GM12891 (cell line): Measurements from ENCODE around the gene LIN9.

Experiments used
- PAX5 ChIP-seq: IDR thresholded peaks from 2 replicates; pipeline ENCODE4 v1.6.1; 2011; ENCODE audit warnings: low read length, moderate library complexity, mild to moderate bottlenecking; ENCODE audit not compliant: insufficient read depth, severe bottlenecking
- POLR2A ChIP-seq: IDR thresholded peaks from 2 replicates; pipeline ENCODE4 v1.6.1; 2011; ENCODE audit warnings: low read depth, low read length, control low read depth
- POLR2AphosphoS5 ChIP-seq: IDR thresholded peaks from 2 replicates; pipeline ENCODE4 v1.6.1; 2011; ENCODE audit warnings: low read depth, low read length, control low read depth
- POU2F2 ChIP-seq: IDR thresholded peaks from 2 replicates; pipeline ENCODE4 v1.6.1; 2011; ENCODE audit warnings: low read depth, mild to moderate bottlenecking, control low read depth, low read length, moderate library complexity
- SPI1 ChIP-seq: IDR thresholded peaks from 2 replicates; pipeline ENCODE4 v1.6.1; 2011; ENCODE audit warnings: low read depth, low read length, control low read depth
- TAF1 ChIP-seq: IDR thresholded peaks from 2 replicates; pipeline ENCODE4 v1.6.1; 2011; ENCODE audit warnings: low read depth, low read length, control low read depth

GRCh38 chr1:226342656-226343055, 33.7 kb upstream of the LIN9 start:
- TF ChIP-seq POLR2A (no peak), TAF1 (no peak), POLR2AphosphoS5 (no peak), POU2F2 (no peak), SPI1 (no peak), PAX5 (no peak)
